ENCODE measurements around the gene CLPSL2. TPM values are rescaled to one million over a fixed set of nuclear protein-coding genes. Genes with fewer than 3 reads are reported as not detected.

Gene CLPSL2
- total RNA-seq, 4 donors from 2014 or later = not detected

GRCh38 chr6:35787266-35788218, 11.1 kb downstream of the CLPSL2 start:
- TF ChIP-seq POLR2AphosphoS5 (IDR thresholded peaks at IDR 0.05) (no peak), CTCF (IDR thresholded peaks at IDR 0.05) (no peak), POLR2A (IDR thresholded peaks at IDR 0.05) (no peak), EP300 (IDR thresholded peaks at IDR 0.05) (no peak)
- no peaks in the 10 kb centered on the region for H3K4me1 ChIP-seq
- H3K36me3 ChIP-seq = no peaks in the 10 kb centered on the region
- no peaks in the 10 kb centered on the region for H3K9me3 ChIP-seq
- no peak overlapping the region for H3K27ac ChIP-seq
- H3K4me3 ChIP-seq = no peak overlapping the region
- ATAC-seq = no peak
- 68 to 79% methylated on average over 7 to 10 of the region's 13 CpGs for WGBS, 2 donors (ENCODE audit: low coverage in 1 of 2)
- peaks cover 79% of the 10 kb centered on the region for H3K27me3 ChIP-seq

- 53 to 56% methylated on average over 3 to 4 of the region's 4 CpGs for WGBS, 2 donors (ENCODE audit: low coverage in 1 of 2)
- no peaks in the 10 kb centered on the region for H3K36me3 ChIP-seq
- H3K4me1 ChIP-seq = no peaks in the 10 kb centered on the region
- H3K9me3 ChIP-seq = no peaks in the 10 kb centered on the region
- no peak for ATAC-seq
- H3K27ac ChIP-seq = no peak overlapping the region
- TF ChIP-seq POLR2A (IDR thresholded peaks at IDR 0.05) = no peak
- no peak for TF ChIP-seq CTCF (IDR thresholded peaks at IDR 0.05)
- no peak for TF ChIP-seq POLR2AphosphoS5 (IDR thresholded peaks at IDR 0.05)
- no peak for TF ChIP-seq EP300 (IDR thresholded peaks at IDR 0.05)
- no peak overlapping the region for H3K4me3 ChIP-seq
- peaks cover 79% of the 10 kb centered on the region for H3K27me3 ChIP-seq
Observed at GRCh38 chr6:35788423-35788982, 12.1 kb downstream of the CLPSL2 start.

- Histone ChIP-seq H3K27me3 (peaks cover 69% of the 10 kb centered on the region), H3K27ac (no peak overlapping the region), H3K9me3 (no peaks in the 10 kb centered on the region), H3K4me3 (no peak overlapping the region), H3K36me3 (no peaks in the 10 kb centered on the region), H3K4me1 (no peaks in the 10 kb centered on the region)
- TF ChIP-seq EP300 (IDR thresholded peaks at IDR 0.05) (no peak), POLR2AphosphoS5 (IDR thresholded peaks at IDR 0.05) (no peak), CTCF (IDR thresholded peaks at IDR 0.05) (no peak)
- WGBS, 2 donors (ENCODE audit: low coverage in 1 of 2) = 56 to 70% methylated on average over 5 of the region's 5 CpGs
- ATAC-seq = no peak
Observed at GRCh38 chr6:35790683-35791082, 14.3 kb downstream of the CLPSL2 start.

GRCh38 chr6:35794536-35795452, 18.4 kb downstream of the CLPSL2 start:
- Histone ChIP-seq H3K27me3 (peaks cover 58% of the 10 kb centered on the region), H3K9me3 (no peaks in the 10 kb centered on the region), H3K4me3 (no peak overlapping the region), H3K4me1 (no peaks in the 10 kb centered on the region), H3K27ac (no peak overlapping the region), H3K36me3 (no peaks in the 10 kb centered on the region)
- TF ChIP-seq POLR2AphosphoS5 (IDR thresholded peaks at IDR 0.05) (no peak), POLR2A (IDR thresholded peaks at IDR 0.05) (no peak), EP300 (IDR thresholded peaks at IDR 0.05) (no peak), CTCF (IDR thresholded peaks at IDR 0.05) (no peak)
- no peak for ATAC-seq
- WGBS, 2 donors (ENCODE audit: low coverage in 1 of 2) = 87 to 91% methylated on average over 12 to 16 of the region's 17 CpGs
